K562 (cell line): ENCODE results near the gene ERICH6. TPM values are rescaled to one million over a fixed set of nuclear protein-coding genes. Genes with fewer than 3 reads are reported as not detected.

Experiments
- BRD9 ChIP-seq: fragments of 450-650 bp; IDR thresholded peaks from 2 replicates; pipeline ENCODE4 v1.6.1; 2018; ENCODE audit warnings: low read depth; ENCODE audit not compliant: partially characterized antibody
- CEBPG ChIP-seq, 3 experiments: fragments of 200-800 bp in 1 of 3; sonication (Bioruptor generic) in 1 of 3; sonication (generic) in 1 of 3; formaldehyde crosslinking in 1 of 3; IDR thresholded peaks in 2 of 3; conservative IDR thresholded peaks in 1 of 3; 2 replicates each; pipeline versions ENCODE4 v1.6.1 to v1.8.0; 2016 to 2022; ENCODE audit warnings: missing compliant biosample characterization in 2 of 3, missing genetic modification characterization in 2 of 3, mild to moderate bottlenecking in 1 of 3, missing genetic modification reagents in 1 of 3
- ESRRA ChIP-seq: fragments of 450-650 bp; IDR thresholded peaks from 2 replicates; pipeline ENCODE4 v1.6.1; 2014; ENCODE audit warnings: low read depth, mild to moderate bottlenecking, moderate library complexity, borderline replicate concordance
- GATA2 ChIP-seq: sonication (generic); formaldehyde crosslinking; IDR thresholded peaks from 2 replicates; pipeline ENCODE4 v1.4.0; 2020; ENCODE audit warnings: mild to moderate bottlenecking, missing genetic modification reagents
- GTF2B ChIP-seq: IDR thresholded peaks from 2 replicates; pipeline ENCODE4 v1.6.1; 2011; ENCODE audit not compliant: insufficient read length; ENCODE audit errors: extremely low read depth
- PRPF4 ChIP-seq: fragments of 200-400 bp; formaldehyde crosslinking; IDR thresholded peaks from one replicate; pipeline ENCODE4 v1.6.1; 2017; ENCODE audit warnings: low read length, low read depth, mild to moderate bottlenecking; ENCODE audit not compliant: insufficient read depth, poor library complexity, severe bottlenecking
- RAD21 ChIP-seq, 2 experiments: fragments of 250-450 bp in 1 of 2; fragments of 450-650 bp in 1 of 2; sonication (Bioruptor Pico) in 1 of 2; formaldehyde crosslinking in 1 of 2; IDR thresholded peaks in 1 of 2; conservative IDR thresholded peaks in 1 of 2; 2 replicates each; pipeline versions ENCODE4 v1.4.0 to v1.8.0; 2020 to 2022; ENCODE audit warnings: mild to moderate bottlenecking in 2 of 2, moderate library complexity in 1 of 2
- ZNF766 ChIP-seq: fragments of 200-800 bp; sonication (Bioruptor generic); conservative IDR thresholded peaks from 2 replicates; pipeline ENCODE4 v1.6.1; 2016; ENCODE audit warnings: missing genetic modification characterization, missing compliant biosample characterization
- polyA plus RNA-seq, 8 experiments: library from polyadenylated mRNA; depleted of rRNA in 4 of 8; stranded (reverse) in 5 of 8; unstranded in 3 of 8; fragments of >200 nt; fragmentation: Nextera tagmentation in 2 of 8; fragmentation: Illumina TruSeq in 1 of 8; extraction: Ambion mirVana in 2 of 8; extraction: Trizol in 1 of 8; gene quantifications; 2 replicates each; pipeline versions ENCODE4 v1.2.1 to v1.2.3, GENCODE V29; 2011 to 2014; ENCODE audit warnings: inconsistent platforms in 1 of 8, missing spikeins in 1 of 8
- total RNA-seq, 7 experiments: library from RNA; depleted of rRNA in 6 of 7; stranded (reverse); fragments of >200 nt in 6 of 7; fragmentation: Illumina TruSeq in 2 of 7; extraction: Trizol in 2 of 7; gene quantifications; 2 replicates each; pipeline versions ENCODE4 v1.2.1 to v1.2.3, GENCODE V29; 2011 to 2021; ENCODE audit warnings: low replicate concordance in 1 of 7
- TF ChIP-seq, protein P1 (sequence below): fragments of 450-650 bp; formaldehyde crosslinking; IDR thresholded peaks from 2 replicates; pipeline ENCODE4 v1.4.0; 2020; ENCODE audit warnings: mild to moderate bottlenecking, mixed read lengths
- TF ChIP-seq, protein P2 (sequence below): sonication (generic); formaldehyde crosslinking; IDR thresholded peaks from 2 replicates; pipeline ENCODE4 v1.9.0; 2022; ENCODE audit warnings: mild to moderate bottlenecking, missing genetic modification reagents

ERICH6 gene
- total and polyA plus RNA-seq, 9 of the 15 experiments (the other 6 are each of a cell fraction or from before 2014, with no cell fraction given), result not detected

GRCh38 chr3:150736903-150737832 is 33.4 kb upstream of the ERICH6 start (continued):
- TF ChIP-seq GTF2B (no peak), RAD21 (CRISPR knock-in tag; conservative IDR thresholded peaks at IDR 0.05 in 1 of 2, IDR thresholded peaks at IDR 0.05 in 1 of 2) (no peak), ZNF766 (CRISPR knock-in tag) (peak; percentile 66; the same call in 1 of the 2 replicates), GATA2 (CRISPR knock-in tag) (0 out of 2 replicates have a peak, but pooled peaks have one; percentile 22), PRPF4 (no peak), ESRRA (peak; percentile 25; the same call in 1 of the 2 replicates), BRD9 (no peak), CEBPG (CRISPR knock-in tag; IDR thresholded peaks at IDR 0.05) (no peak), CEBPG (tag; conservative IDR thresholded peaks at IDR 0.05 in 1 of 2, IDR thresholded peaks at IDR 0.05 in 1 of 2) (peak; percentile 43 to 78; a peak in 3 of 4 replicates)
- TF ChIP-seq, protein P1, sequence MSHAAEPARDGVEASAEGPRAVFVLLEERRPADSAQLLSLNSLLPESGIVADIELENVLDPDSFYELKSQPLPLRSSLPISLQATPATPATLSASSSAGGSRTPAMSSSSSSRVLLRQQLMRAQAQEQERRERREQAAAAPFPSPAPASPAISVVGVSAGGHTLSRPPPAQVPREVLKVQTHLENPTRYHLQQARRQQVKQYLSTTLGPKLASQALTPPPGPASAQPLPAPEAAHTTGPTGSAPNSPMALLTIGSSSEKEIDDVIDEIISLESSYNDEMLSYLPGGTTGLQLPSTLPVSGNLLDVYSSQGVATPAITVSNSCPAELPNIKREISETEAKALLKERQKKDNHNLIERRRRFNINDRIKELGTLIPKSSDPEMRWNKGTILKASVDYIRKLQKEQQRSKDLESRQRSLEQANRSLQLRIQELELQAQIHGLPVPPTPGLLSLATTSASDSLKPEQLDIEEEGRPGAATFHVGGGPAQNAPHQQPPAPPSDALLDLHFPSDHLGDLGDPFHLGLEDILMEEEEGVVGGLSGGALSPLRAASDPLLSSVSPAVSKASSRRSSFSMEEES, result peak; percentile 85
- TF ChIP-seq, protein P2, sequence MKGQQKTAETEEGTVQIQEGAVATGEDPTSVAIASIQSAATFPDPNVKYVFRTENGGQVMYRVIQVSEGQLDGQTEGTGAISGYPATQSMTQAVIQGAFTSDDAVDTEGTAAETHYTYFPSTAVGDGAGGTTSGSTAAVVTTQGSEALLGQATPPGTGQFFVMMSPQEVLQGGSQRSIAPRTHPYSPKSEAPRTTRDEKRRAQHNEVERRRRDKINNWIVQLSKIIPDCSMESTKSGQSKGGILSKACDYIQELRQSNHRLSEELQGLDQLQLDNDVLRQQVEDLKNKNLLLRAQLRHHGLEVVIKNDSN, result no peak
